Activated naive CD4-positive, alpha-beta T cell (primary cell): ENCODE data around the gene ALG14.
"Not testable (repeated sequence)": the region's sequence is repeated elsewhere in the genome, so short reads cannot be mapped to it uniquely, and the experiment has no call there.

Experiments used
- DNase-seq, 4 experiments: peaks; one replicate each; lab custom pipeline; 2025; lab: John Stamatoyannopoulos, UW

Gene ALG14

DNA sequence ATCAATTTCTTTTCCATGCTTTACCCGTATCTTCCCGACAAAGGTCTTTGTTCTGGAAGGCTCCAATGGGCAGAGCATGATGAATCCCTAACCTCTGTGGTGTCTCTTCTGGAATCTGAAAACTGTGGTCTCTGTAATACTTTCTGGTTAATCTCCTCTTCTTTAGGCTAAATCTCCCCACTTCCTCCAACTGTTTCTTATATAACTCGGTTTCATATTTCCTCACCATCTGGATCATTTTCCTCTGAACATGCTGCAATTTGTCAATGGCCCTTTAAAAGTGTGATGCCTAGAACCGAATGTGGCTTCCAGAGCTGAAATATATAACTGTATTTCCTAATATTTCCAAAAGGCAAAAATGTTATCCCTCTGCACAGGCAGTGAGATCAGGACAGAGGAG lies 66.1 kb downstream of the ALG14 start:
- DNase-seq = no peak

DNA sequence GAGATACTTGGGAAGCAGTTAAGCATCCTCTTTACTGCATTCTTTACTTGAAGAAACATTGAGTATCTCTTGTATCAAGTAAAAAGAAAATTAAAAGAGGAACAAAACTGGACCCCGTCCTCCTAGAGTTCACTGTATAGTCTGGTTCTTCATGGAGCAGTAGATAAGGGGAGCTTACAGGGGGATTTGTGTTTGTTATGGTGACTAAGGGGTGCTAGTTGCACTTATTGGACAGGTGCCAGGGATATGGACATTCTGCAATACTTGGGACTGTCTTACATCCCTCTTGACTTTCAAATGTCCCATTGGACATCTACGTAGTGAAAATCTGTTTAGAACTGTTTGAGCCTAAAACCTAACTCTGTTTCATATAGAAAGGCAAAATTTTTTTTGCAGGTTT lies 67.2 kb downstream of the ALG14 start:
- no peak for DNase-seq

DNA sequence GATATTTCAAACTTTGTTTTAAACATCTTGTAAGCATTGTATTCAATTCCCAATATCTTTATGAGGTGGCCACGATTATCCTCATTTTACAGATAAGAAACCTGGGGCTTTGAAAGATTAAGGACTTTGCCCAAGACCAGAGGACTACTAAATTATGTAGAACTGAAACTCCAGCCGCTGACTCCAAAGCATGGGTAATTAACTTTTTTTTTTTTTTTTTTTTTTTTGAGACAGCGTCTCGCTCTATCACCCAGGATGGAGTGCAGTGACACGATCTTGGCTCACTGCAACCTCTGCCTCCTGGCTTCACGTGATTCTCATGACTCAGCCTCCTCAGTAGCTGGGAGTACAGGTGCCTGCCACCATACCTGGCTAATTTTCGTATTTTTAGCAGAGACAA lies 68.7 kb downstream of the ALG14 start:
- no peak for DNase-seq

DNA sequence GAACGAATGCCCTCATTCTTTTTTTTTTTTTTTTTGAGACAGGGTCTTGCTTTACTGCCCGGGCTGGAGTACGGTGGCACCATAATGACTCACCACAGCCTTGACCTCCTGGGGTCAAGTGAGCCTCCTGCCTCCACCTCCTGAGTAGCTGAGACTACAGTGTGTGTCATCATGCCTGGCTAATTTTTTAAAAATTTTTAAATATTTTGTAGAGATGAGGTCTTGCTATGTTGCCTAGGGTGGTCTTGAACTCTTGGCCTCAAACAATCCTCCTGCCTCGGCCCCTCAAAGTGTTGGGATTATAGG lies 69.4 kb downstream of the ALG14 start:
- DNase-seq = no peak

DNA sequence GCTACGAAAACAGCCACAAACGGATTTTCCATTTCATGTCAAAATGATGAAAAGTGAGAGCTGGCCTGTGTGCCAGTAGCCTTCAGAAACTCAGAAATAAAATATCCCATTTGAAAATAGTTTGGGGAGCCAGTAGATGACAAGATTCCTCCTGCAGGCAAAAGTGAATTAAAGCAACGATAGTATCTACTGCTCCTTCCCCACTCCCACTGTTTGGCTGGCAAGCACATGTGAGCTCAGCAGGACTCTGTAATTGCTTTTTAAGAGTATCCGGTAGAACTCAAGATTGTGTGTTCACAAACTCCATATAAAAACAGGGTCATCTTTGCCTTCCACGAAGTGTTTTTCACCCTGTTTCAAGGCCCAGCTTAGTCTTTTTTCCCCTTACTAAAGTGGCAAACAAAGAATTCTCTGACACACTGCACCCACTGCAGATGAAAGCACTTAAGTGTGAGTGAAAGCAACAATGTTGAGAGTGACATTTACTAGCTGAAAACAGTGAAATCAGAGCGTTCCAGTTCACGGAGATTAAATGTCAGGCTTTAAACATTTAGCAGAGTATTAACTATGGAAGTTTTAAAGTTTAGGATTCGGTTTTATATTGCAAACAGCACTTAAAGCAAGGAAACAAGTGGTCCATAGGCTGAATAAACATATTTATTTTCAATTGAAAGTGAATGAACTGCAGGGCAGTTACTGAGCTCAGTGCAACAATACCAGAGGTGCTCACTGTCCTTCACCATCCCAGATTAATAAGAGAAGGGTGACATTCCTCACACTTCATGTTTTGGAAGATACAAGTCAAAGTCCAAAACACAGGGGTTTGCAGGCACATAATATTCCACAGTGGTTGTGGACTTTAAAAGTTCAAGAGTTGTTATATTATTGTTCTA lies 70.0 kb downstream of the ALG14 start:
- no peak for DNase-seq

DNA sequence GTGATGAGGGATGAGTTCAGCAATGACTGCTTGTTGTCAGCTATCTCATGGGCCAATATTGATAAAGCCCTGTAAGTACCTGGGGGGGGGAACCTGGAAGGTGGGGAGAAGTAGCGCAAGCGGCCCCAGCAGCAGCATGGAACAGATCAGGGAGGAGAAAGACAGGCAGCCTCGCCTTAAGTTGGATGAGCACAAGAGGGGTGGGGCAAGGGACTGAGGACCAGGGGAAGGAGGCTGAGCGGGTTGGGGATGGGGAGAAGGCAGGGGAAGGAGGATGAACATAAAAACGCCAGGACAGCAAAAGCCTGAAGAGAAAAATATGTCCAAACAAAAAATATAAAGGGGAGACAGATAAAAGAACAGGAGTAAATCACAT lies 70.6 kb downstream of the ALG14 start:
- DNase-seq = no peak

DNA sequence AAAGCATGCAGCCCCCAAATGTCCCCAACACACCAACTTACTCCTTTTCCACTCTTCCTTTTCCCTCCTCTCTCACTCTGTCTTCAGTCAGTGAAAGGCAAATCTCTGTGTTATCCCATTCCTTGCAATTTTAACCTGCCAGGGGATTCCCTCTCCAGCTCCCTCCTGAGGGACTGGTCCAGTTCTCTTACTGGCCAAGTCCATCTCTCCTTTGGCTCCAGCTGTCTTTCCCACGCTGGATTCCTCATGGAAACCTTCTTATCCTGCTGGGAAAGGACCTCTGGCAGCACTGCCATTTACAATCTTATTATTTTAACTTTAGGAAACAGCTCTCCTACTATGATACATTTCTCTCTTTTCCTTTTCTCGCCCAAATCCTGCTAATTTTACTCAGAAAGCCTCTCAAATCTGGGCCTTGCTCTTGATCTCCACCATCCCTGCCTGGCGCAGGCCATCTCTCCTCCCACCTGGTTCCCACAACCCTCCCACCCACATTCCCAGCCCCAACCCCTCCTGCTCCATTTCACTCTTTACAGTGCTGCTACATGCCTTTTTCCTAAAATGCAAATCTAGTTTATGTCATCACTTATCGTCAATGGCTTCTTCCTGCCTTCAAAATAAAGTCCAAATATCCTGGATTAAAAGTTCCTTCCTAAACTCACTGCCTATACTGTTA lies 73.2 kb downstream of the ALG14 start:
- no peak for DNase-seq

DNA sequence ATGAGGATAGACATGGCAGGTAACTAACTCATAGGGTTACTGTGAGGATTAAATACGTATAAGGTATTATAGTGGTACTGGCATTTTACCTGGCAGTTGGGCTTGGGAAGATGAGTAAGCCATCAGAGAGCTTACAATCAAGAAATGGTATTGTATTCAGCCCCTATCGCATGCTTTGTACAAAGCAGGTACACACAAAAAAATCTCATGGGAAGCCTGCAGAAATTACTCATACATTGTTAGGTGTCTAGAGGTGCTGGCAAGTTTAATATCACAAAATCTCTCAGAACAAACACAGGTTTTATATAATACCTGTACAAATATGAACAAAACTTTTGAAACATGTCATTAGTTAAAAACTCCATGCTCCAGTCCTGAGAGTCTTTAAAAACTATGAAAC lies 74.0 kb downstream of the ALG14 start:
- DNase-seq = no peak

DNA sequence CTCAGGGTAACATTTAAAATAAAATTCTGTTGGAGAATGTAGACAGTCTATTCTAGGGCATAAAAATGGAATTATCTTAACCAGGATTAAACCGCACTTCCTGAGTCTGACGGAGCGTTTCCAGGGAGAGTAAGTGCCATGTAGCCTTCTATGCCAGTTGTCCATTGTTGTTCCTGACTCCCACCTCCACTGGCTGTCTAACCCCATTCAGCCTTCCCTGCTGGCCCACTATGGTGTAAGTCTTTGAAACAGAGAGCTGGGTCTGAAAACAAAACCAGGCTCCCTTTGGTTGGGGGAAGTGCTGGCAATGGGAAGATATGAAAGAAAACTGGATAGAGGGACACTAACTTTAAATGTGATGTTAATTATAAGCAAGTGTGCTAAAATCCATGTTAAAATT lies 74.6 kb downstream of the ALG14 start:
- DNase-seq = no peak

DNA sequence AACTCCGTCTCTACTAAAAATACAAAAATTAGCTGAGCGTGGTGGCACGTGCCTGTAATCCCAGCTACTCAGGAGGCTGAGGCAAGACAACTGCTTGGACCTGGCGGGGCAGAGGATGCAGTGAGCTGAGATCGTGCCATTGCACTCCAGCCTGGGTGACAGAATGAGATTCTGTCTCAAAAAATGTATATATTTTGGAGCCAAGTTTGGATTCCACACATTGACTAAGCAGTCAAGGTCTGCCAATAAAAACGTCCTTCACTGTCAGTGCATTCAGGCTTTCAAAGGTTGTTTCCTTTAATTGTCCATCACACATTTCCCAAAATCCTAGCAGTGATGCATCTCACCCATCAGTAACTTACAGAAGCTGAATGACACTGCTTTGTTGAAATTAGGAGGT lies 77.2 kb downstream of the ALG14 start:
- not testable (repeated sequence) for DNase-seq

DNA sequence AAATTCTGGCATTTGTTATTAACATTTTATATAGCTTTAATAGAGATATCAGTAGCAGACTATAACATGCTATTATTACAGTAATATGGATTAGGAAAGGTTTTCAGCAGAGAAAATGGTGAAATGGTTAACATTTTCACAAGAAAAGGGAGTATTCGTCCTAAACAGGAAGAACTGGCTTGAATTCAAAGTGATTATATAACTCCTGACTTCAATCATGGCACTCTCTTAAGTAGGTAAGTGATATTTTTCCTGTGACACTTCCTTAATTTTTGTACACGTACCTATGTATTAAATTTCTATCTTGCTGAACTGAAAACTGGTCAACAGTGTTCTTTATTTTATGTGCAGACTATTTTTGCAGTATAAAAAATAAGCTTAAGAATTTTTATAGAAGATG lies 77.9 kb downstream of the ALG14 start:
- DNase-seq = no peak

DNA sequence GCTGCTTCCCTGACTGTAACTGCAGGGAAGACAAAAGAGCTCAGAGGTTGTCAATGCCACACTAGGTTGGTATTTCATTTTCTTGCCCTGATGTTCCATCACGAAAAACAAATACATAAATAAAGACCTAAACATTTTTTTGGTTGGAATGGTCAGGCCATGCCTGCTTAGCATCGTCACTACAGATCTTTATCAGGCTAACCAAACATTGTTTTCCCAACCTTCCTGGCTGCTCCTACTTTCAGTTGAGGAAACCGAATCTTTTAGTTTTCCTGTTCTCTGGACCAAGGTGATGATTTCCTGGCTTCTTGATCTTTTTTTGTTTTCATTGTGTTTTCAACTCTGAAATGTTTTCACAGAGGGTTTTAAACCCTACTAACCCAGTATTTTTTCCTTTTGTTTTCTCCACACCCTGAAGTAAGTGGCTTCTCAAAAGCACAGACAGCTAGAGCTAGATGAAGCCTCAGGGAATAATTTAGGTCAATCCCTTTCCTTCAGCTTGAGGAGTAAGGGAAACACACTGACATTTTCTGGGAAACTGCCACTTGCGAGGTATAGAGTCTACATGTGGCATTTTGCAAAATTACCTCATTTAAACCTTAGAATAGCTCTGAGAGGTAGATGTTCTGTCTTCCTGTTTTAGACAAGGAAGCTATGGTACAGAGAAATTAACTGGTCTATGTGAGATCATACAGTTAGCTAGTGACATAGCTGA lies 78.7 kb downstream of the ALG14 start:
- DNase-seq = no peak

DNA sequence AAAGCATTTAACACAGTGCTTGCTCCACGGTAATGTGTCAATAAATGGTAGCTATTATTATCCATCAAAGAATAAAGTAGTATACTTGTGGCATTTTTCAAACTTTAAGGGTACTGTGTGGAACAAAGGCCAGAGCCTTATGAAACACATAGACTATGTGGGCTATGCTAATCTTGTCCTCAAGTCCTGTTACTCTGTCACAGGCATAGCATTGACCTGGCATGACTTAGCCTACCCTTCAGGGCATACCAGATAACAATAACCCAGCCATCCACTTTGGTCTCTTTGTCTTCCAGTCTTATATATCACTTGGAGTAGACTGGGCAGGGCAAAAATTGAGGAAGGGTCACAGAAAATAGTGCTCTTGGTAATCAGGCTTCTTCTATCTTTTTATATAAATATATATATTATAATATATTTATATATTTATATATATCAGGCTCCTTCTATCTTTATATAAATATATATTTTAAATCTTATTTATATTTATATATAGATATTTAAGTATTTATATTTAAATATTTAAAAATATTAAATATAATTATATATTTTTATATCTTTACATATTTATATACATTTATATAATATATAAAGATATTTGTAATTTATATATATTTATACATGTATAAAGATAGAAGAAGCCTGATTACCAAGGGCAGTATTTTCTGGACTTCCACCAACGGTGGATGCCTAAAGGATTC lies 79.7 kb downstream of the ALG14 start:
- no peak for DNase-seq

DNA sequence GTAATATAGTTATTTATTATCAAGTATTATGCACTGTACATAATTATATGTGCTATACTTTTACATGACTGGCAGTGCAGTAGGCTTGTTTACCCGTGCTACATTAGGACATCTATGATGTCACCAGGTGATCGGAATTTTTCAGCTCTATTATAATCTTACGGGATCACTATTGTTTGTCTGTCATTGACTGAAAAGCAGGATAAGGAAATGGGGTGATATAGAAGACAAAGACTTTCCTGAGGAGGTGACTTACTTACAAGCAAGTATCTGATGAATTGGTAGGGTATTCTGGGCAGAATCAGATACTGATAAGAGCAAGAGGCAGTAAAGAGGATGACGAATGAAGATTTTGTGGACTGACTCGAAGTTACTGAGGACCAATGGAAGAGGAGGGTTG lies 80.6 kb downstream of the ALG14 start:
- DNase-seq = no peak

DNA sequence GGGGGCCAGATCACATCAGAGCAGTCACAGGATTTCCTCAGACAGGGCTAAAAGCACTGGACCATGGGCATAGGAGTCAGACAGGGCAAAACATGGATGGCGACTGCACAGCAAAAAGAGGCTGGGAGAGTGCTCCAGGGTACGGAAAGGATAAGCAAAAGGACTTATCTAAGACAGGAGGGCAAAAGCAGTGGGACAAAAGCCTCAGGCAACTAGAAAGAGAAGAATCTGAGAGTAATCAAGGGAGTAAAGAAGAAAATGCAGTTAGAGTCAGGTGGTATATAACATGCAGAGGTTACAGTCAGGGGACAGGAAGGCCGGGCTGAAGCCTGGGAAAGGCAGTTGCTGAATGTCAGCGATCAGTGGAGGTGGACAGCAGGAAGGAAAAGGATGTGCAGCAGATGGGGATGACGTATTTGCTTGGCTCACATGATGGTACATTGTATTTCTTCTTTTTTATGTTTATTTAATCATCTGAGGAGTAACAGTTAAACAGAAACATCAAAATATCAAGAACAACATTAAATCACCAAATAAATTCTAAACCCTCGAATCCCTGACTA lies 82.8 kb downstream of the ALG14 start:
- DNase-seq = no peak

DNA sequence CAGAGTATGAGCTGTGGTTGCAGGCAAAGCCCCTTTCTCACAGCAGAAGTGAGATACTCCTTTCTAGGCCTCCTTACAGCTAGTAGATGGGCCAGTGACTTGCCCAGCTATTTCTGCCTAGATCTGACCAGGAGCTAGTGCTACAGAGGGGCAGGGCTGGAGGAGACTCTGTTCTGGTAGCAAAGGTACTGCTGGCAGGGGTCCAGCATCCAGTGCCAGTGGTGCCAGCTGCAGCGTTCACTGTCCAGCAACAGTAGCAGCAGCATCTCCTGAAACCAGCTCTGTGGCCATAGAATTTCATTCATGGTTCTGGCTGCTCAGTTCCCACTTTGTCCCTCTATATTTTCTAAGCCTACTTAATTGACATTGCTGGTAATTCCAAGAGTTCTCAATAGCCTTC lies 83.4 kb downstream of the ALG14 start:
- DNase-seq = no peak

DNA sequence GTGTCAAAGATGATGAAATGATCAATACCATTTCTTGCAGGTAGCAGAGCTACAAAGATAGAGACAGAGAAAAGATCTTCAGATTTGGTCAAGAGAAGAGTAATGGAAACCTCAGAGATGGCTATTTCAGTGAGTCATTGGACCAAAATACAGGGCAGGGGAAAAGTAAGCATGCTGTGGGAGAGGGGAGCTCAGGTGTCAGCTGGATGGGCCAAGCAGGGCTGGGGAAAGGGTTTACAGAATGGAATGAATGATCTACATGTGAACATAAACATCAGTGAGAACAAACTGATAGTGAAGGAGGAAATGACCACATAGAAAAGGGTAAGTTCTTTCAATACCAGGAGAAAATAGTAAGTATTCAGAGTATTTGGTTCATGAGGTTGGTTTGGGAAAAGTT lies 84.4 kb downstream of the ALG14 start:
- DNase-seq = no peak

DNA sequence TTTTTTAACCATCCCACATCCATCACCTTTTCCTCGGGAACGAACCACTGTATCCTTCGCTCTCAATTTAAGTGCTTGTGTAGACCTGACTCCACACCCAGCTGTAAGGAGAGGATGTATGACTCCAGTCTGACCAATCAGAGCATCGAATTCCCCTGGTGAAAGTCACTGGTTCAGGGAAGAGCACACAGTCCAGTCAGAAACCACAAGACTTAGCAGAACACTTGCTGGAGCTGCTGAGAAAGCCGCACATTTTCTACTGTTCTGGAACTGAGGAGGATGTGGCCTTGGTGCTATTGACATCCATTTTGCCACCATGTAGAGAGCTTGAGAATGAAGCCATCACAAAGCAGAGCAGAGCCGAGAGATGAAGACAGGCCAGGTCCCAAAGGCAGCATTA lies 86.0 kb downstream of the ALG14 start:
- DNase-seq = no peak

DNA sequence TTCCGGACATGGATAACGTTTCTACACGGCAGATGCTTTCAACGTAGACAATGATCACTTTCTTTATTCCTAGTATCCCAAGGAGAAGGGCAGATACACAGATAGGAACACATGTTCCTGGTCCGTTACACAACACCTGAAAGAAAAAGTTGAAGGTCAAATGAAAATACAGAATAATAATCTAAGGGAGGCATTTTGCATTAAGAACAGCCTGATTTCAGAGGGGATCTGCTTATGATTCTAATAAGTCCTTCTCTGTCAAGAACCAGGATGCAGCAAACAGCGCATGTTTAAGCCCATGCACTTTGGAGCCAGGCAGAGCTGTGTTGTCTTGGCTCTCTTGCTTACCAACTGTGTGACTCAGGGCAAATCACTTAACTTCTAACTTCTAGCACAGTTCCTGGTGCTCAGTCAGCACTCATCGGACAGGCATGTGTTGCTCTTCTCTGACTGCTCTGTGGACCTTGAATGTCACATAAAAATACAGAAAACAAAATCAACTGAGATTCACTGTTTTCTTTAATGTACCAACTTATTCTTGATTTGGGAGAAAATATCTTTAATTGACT lies 89.5 kb downstream of the ALG14 start:
- DNase-seq = no peak

DNA sequence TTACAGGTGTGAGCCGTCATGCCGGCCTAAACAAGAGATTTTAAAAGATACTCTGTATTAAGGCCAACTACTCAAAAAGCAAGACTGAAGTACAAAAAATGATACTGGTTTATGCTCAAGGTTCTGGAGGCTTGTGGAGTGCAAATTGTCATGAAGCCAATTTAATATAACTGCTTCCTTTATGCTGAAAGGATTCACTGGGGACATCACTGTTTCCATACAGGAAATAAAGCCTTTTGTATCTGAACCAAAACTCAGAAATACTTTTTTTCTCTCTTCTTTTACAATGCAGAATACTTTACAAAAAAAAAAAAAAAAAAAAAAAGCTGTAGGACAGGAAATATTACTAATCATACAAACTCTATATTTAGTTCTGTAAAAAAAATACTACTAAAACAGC lies 90.4 kb downstream of the ALG14 start:
- DNase-seq = no peak

DNA sequence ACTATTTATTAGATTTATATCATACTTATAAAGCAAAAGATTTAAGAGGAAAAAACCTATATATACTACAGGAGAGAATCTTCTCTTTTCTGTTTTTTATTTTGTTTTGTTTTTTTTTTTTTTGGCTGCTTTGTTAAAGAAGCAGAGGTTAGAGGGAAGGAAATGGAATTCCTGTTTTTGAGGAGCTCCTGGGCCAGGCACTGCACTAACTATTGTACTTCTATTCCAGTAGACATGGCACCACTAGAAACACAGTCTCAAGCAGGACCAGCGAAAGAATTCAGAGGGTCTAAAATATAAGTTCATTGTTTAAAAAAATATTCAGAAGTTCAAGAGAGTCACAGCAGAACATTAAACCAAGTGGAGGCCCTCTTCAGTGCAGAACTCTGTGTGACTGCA lies 91.2 kb downstream of the ALG14 start:
- DNase-seq = no peak
